ENCODE measurements around the gene TMEM59.

DNA sequence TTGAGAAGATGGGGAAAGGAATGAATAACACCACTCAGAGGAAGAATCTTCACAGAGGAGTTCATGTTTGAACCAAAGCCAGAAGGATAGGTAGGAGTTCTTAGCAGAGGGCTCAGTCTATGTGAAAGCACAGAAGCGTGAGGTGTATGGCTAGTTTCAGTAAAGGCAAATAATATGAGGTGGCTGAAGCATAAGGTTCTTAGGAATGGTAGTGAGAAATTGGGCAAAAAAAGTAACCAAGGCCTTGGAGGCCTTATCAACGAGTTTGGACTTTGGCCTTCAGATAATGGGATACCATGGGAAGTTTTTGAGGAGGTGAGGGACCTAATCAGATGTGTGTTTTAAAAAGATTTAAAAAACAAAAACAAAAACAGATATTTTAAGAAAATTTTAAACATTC, 47.5 kb upstream of the TMEM59 start:
- TF ChIP-seq, protein P1, sequence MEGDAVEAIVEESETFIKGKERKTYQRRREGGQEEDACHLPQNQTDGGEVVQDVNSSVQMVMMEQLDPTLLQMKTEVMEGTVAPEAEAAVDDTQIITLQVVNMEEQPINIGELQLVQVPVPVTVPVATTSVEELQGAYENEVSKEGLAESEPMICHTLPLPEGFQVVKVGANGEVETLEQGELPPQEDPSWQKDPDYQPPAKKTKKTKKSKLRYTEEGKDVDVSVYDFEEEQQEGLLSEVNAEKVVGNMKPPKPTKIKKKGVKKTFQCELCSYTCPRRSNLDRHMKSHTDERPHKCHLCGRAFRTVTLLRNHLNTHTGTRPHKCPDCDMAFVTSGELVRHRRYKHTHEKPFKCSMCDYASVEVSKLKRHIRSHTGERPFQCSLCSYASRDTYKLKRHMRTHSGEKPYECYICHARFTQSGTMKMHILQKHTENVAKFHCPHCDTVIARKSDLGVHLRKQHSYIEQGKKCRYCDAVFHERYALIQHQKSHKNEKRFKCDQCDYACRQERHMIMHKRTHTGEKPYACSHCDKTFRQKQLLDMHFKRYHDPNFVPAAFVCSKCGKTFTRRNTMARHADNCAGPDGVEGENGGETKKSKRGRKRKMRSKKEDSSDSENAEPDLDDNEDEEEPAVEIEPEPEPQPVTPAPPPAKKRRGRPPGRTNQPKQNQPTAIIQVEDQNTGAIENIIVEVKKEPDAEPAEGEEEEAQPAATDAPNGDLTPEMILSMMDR (IDR thresholded peaks at IDR 0.05) = no peak
- TF ChIP-seq SIN3A (IDR thresholded peaks at IDR 0.05; ENCODE audit: borderline replicate concordance, insufficient read depth, low read depth, low read length) = no peak
- TF ChIP-seq POLR2AphosphoS5 (IDR thresholded peaks at IDR 0.05; ENCODE audit: low read depth, low read length) = no peak
- TF ChIP-seq, protein P2, sequence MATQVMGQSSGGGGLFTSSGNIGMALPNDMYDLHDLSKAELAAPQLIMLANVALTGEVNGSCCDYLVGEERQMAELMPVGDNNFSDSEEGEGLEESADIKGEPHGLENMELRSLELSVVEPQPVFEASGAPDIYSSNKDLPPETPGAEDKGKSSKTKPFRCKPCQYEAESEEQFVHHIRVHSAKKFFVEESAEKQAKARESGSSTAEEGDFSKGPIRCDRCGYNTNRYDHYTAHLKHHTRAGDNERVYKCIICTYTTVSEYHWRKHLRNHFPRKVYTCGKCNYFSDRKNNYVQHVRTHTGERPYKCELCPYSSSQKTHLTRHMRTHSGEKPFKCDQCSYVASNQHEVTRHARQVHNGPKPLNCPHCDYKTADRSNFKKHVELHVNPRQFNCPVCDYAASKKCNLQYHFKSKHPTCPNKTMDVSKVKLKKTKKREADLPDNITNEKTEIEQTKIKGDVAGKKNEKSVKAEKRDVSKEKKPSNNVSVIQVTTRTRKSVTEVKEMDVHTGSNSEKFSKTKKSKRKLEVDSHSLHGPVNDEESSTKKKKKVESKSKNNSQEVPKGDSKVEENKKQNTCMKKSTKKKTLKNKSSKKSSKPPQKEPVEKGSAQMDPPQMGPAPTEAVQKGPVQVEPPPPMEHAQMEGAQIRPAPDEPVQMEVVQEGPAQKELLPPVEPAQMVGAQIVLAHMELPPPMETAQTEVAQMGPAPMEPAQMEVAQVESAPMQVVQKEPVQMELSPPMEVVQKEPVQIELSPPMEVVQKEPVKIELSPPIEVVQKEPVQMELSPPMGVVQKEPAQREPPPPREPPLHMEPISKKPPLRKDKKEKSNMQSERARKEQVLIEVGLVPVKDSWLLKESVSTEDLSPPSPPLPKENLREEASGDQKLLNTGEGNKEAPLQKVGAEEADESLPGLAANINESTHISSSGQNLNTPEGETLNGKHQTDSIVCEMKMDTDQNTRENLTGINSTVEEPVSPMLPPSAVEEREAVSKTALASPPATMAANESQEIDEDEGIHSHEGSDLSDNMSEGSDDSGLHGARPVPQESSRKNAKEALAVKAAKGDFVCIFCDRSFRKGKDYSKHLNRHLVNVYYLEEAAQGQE (IDR thresholded peaks at IDR 0.05; ENCODE audit: insufficient read depth in 1 of 2, low read depth in 2 of 2, low read length in 1 of 2) = no peak
- TF ChIP-seq TCF7L2 (IDR thresholded peaks at IDR 0.05; ENCODE audit: low read depth, low read length) = no peak

Data from Panc1 (cell line).